22Rv1 (cell line): Measurements from ENCODE around the gene MIER3.

Experiments
- CTCF ChIP-seq: fragments of 450-650 bp; IDR thresholded peaks from 2 replicates; pipeline ENCODE4 v1.5.1; 2017; ENCODE audit warnings: mild to moderate bottlenecking
- ZFX ChIP-seq: fragments of 450-650 bp; IDR thresholded peaks from 2 replicates; pipeline ENCODE4 v1.6.1; 2017; ENCODE audit warnings: antibody characterized with exemption, borderline replicate concordance

GRCh38 chr5:56959326-56959725 is 7.4 kb upstream of the MIER3 start:
- no peak for TF ChIP-seq CTCF
- no peak for TF ChIP-seq ZFX
